Measurements from ENCODE around the gene SEMA3B. TPM values are rescaled to one million over a fixed set of nuclear protein-coding genes. Genes with fewer than 3 reads are reported as not detected.

SEMA3B gene
- total and polyA plus RNA-seq, 8 donors, result 27.5 to 223 (median 43.4) TPM

DNA sequence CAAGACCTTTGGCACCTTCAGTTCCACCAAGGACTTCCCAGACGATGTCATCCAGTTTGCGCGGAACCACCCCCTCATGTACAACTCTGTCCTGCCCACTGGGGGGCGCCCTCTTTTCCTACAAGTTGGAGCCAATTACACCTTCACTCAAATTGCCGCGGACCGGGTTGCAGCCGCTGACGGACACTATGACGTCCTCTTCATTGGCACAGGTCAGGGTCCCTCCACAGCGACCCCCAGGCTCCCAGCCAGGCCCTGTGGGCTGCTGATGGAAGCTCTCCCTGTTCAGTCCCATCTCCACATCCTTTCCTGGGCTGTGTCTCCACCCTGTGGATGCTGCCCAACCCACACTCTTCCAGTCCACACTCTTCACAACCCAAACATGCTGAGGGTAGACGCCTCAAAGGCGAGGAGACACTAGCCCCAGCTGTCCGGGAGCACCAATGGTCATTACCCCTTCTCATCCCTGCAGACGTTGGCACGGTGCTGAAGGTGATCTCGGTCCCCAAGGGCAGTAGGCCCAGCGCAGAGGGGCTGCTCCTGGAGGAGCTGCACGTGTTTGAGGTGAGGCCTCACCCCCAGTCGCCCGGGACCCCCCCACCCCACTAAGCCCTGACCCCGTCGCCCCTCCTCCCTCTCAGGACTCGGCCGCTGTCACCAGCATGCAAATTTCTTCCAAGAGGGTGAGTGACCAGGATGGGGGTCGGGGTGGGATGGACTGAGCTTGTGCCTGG, 5.6 kb downstream of the SEMA3B start:
- no peaks in the 10 kb centered on the region for H3K27me3 ChIP-seq
- H3K27ac ChIP-seq, result no peak overlapping the region
- peaks cover 0 to 18% (median 5%) of the 10 kb centered on the region in 3 donors for H3K36me3 ChIP-seq
- TF ChIP-seq, protein P1, sequence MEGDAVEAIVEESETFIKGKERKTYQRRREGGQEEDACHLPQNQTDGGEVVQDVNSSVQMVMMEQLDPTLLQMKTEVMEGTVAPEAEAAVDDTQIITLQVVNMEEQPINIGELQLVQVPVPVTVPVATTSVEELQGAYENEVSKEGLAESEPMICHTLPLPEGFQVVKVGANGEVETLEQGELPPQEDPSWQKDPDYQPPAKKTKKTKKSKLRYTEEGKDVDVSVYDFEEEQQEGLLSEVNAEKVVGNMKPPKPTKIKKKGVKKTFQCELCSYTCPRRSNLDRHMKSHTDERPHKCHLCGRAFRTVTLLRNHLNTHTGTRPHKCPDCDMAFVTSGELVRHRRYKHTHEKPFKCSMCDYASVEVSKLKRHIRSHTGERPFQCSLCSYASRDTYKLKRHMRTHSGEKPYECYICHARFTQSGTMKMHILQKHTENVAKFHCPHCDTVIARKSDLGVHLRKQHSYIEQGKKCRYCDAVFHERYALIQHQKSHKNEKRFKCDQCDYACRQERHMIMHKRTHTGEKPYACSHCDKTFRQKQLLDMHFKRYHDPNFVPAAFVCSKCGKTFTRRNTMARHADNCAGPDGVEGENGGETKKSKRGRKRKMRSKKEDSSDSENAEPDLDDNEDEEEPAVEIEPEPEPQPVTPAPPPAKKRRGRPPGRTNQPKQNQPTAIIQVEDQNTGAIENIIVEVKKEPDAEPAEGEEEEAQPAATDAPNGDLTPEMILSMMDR (IDR thresholded peaks at IDR 0.05), result peak; percentile 23 to 65 (median 46)
- no peak overlapping the region for H3K4me3 ChIP-seq
- peak in 3 of 4 donors; percentile 19 to 41 (median 40) for ATAC-seq
- H3K9me3 ChIP-seq, result no peaks in the 10 kb centered on the region
- FAIRE-seq, result no peak
- WGBS, 2 donors, result 61 to 63% methylated on average over 26 of the region's 26 CpGs
- peaks cover 4 to 14% (median 10%) of the 10 kb centered on the region in 3 donors for H3K4me1 ChIP-seq
- intact Hi-C loops (cut with DNase I), result loop anchor here in 2 of 3 donors (5.0 kb wide), 2 partner anchors 47 to 82 kb away; partner anchors contain the start of gene GNAT1 (in 1 of the 2)
- peak in 3 of 6 donors; percentile 67 to 83 (median 69) for DNase-seq

GRCh38 chr3:50275141-50275995, 6.4 kb downstream of the SEMA3B start:
- no peak for ATAC-seq
- Histone ChIP-seq H3K4me3 (no peak overlapping the region), H3K4me1 (peaks cover 4 to 14% (median 10%) of the 10 kb centered on the region in 3 donors), H3K36me3 (peaks cover 0 to 18% (median 5%) of the 10 kb centered on the region in 3 donors), H3K27me3 (no peaks in the 10 kb centered on the region), H3K27ac (no peak overlapping the region), H3K9me3 (no peaks in the 10 kb centered on the region)
- intact Hi-C loops (cut with DNase I), result no loop called here
- FAIRE-seq, result no peak
- TF ChIP-seq, protein P1 (IDR thresholded peaks at IDR 0.05), result no peak
- WGBS, 2 donors, result 84 to 87% methylated on average over 61 to 65 of the region's 65 CpGs
- DNase-seq, result peak in 3 of 6 donors; percentile 33 to 72 (median 41)

DNA sequence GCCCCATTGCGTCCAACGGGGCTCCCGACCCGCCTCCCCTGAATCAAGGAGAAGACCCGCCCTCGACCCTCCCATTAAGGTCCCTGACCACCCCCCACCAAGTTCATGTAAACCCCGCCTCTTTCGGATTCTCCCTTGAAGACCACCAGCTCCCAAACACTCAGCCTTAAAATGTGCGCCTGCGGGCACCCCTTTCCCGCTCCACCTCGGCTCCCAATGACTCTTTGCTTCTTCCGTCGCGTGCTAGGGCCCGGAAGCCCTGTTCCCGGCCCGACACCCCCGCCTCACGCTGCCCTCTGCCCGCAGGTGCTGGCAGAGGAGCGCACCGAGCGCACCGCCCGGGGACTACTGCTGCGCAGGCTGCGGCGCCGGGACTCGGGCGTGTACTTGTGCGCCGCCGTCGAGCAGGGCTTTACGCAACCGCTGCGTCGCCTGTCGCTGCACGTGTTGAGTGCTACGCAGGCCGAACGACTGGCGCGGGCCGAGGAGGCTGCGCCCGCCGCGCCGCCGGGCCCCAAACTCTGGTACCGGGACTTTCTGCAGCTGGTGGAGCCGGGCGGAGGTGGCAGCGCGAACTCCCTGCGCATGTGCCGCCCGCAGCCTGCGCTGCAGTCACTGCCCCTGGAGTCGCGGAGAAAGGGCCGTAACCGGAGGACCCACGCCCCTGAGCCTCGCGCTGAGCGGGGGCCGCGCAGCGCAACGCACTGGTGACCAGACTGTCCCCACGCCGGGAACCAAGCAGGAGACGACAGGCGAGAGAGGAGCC, 7.2 kb downstream of the SEMA3B start:
- DNase-seq (peak in 1 of 6 donors; percentile 39), ATAC-seq (no peak), FAIRE-seq (no peak)
- peaks cover 4 to 11% (median 10%) of the 10 kb centered on the region in 3 donors for H3K4me1 ChIP-seq
- TF ChIP-seq, protein P1 (IDR thresholded peaks at IDR 0.05), result no peak
- intact Hi-C loops (cut with DNase I), result no loop called here
- no peak overlapping the region for H3K4me3 ChIP-seq
- H3K27ac ChIP-seq, result no peak overlapping the region
- no peaks in the 10 kb centered on the region for H3K9me3 ChIP-seq
- H3K36me3 ChIP-seq, result peaks cover 0 to 18% (median 5%) of the 10 kb centered on the region in 3 donors
- WGBS, 2 donors, result 82 to 85% methylated on average over 79 of the region's 79 CpGs
- no peaks in the 10 kb centered on the region for H3K27me3 ChIP-seq

DNA sequence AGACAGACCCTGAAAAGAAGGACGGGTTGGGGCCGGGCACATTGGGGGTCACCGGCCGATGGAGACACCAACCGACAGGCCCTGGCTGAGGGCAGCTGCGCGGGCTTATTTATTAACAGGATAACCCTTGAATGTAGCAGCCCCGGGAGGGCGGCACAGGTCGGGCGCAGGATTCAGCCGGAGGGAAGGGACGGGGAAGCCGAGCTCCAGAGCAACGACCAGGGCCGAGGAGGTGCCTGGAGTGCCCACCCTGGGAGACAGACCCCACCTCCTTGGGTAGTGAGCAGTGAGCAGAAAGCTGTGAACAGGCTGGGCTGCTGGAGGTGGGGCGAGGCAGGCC, 7.8 kb downstream of the SEMA3B start:
- ATAC-seq, result no peak
- Histone ChIP-seq H3K9me3 (no peaks in the 10 kb centered on the region), H3K36me3 (peaks cover 0 to 18% (median 5%) of the 10 kb centered on the region in 3 donors), H3K27me3 (no peaks in the 10 kb centered on the region), H3K4me1 (peaks cover 0 to 9% (median 7%) of the 10 kb centered on the region in 3 donors), H3K4me3 (no peak overlapping the region), H3K27ac (no peak overlapping the region)
- FAIRE-seq, result no peak
- intact Hi-C loops (cut with DNase I), result no loop called here
- WGBS, 2 donors, result 88 to 90% methylated on average over 17 of the region's 17 CpGs
- TF ChIP-seq, protein P1 (IDR thresholded peaks at IDR 0.05), result no peak
- DNase-seq, result peak in 2 of 6 donors; percentile 16 to 72

Measured in pancreas (tissue), 10 donors.